GF-D8 (cell line): ENCODE data around the gene FBXL7.

Experiments
- DNase-seq: peaks from one replicate; lab custom pipeline; 2025; lab: John Stamatoyannopoulos, UW

FBXL7 gene

GRCh38 chr5:15889001-15889400 is 389.0 kb downstream of the FBXL7 start:
- no peak for DNase-seq

GRCh38 chr5:15893866-15894265 is 393.9 kb downstream of the FBXL7 start:
- DNase-seq, result no peak

GRCh38 chr5:15897656-15898055 is 397.7 kb downstream of the FBXL7 start:
- DNase-seq, result no peak

GRCh38 chr5:15898641-15899040 is 398.7 kb downstream of the FBXL7 start:
- DNase-seq, result no peak

- DNase-seq, result no peak
Measured at GRCh38 chr5:15899481-15899880, 399.5 kb downstream of the FBXL7 start.

GRCh38 chr5:15901151-15901550 is 401.2 kb downstream of the FBXL7 start:
- DNase-seq, result no peak

GRCh38 chr5:15902066-15902465 is 402.1 kb downstream of the FBXL7 start:
- no peak for DNase-seq

- no peak for DNase-seq
Measured at GRCh38 chr5:15904899-15905830, 405.2 kb downstream of the FBXL7 start.

- DNase-seq, result no peak
Measured at GRCh38 chr5:15914638-15915037, 414.7 kb downstream of the FBXL7 start.

- no peak for DNase-seq
Measured at GRCh38 chr5:15926586-15926985, 426.6 kb downstream of the FBXL7 start.

- DNase-seq, result no peak
Measured at GRCh38 chr5:15927710-15928380, 427.9 kb downstream of the FBXL7 start.

GRCh38 chr5:15929611-15930263 is 429.8 kb downstream of the FBXL7 start:
- no peak for DNase-seq

GRCh38 chr5:15932066-15932465 is 432.1 kb downstream of the FBXL7 start:
- no peak for DNase-seq

- no peak for DNase-seq
Measured at GRCh38 chr5:15933259-15934207, 433.6 kb downstream of the FBXL7 start.

- DNase-seq, result no peak
Measured at GRCh38 chr5:15936505-15937245, 436.7 kb downstream of the FBXL7 start.

- no peak for DNase-seq
Measured at GRCh38 chr5:15937708-15938107, 437.7 kb downstream of the FBXL7 start.

- DNase-seq, result no peak
Measured at GRCh38 chr5:15938186-15938585, 438.2 kb downstream of the FBXL7 start.

GRCh38 chr5:15938961-15939360 is 439.0 kb downstream of the FBXL7 start:
- DNase-seq, result no peak

GRCh38 chr5:15940905-15941304 is 440.9 kb downstream of the FBXL7 start:
- no peak for DNase-seq

GRCh38 chr5:15943487-15943886 is 443.5 kb downstream of the FBXL7 start:
- no peak for DNase-seq

- no peak for DNase-seq
Measured at GRCh38 chr5:15946026-15946425, 446.0 kb downstream of the FBXL7 start.
